A549 treated with AZD9567 at 1 μM for 4 hours (cell line): ENCODE measurements around the gene COX14. TPM values are rescaled to one million over a fixed set of nuclear protein-coding genes. Genes with fewer than 3 reads are reported as not detected.

ENCODE experiments used
- total RNA-seq: library from RNA; stranded (reverse); fragments of 200-300 nt; extraction: Qiagen RNA extraction; gene quantifications from 5 replicates; pipeline ENCODE4 v1.2.3, GENCODE V29; 2022; ENCODE audit not compliant: insufficient read depth

Gene COX14
- 50.1 to 78.1 TPM (median 71.8 TPM) in 5 replicates for total RNA-seq

GRCh38 chr12:50111693-50112455 lies at the start of gene COX14:
TSS of gene COX14 (plus strand) at chr12:50112236. CDS start at chr12:50120044, 7,808 bp downstream.

GRCh38 chr12:50084775-50085614 lies 27.0 kb upstream of the COX14 start, which contains the start of gene SMARCD1:
TSS of gene SMARCD1 (plus strand) at chr12:50085342. CDS start at chr12:50085370, 28 bp downstream.

GRCh38 chr12:50103767-50104321 lies 8.2 kb upstream of the COX14 start, which contains the start of gene GPD1:
TSS of gene GPD1 (plus strand) at chr12:50104008. CDS start at chr12:50104051, 43 bp downstream.

DNA sequence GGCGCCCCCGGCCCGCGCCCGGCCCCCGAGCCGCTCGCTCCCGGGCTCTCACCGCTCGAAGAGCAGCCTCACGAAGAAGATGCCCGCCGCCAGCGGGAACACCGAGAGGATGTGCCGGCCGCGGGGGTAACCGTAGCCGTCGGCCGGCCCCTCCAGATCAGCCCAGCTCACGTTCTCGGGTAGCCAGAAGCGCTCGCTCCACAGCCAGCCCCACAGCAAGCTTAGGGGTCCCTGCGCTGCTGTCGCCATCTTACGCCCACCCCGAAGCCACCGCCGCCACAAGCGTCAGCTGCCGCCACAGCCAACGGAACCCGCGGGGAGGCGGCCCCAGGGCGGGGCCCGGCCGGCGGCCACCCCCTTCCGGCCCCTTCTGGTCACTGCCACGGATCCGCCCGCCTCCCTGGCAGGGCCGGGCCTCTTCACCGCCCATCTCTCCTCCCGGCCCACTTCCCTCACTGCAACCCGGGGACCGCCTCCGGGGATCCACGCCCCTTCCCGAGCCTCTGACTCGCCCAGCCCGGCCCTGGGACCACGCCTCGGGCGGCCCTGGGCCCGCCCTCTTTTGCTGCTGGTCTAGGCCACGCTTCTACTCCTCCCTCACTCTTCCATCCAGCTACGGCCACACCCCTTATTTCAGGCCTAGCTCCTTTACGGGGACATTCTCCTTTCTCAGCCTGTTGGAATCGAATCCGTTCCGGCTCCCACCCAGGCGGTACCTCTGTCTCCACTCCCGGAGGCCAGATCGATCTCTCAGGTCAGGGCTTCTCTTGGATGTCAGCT lies 55.2 kb downstream of the COX14 start, which contains the start of gene CERS5:
Gene CERS5, minus strand, starts transcription at position 321 of the 780 bp plus-strand sequence. Its CDS starts 72 bp downstream, at position 249.

Other genes with a start within 250 kb of the COX14 start
- gene FAIM2, start 208.3 kb upstream of the COX14 start, total RNA-seq, result 0.01 TPM in 1 of 5 replicates, not detected in the others
- not detected in 5 replicates for gene AQP2, start 161.5 kb upstream of the COX14 start, total RNA-seq
- not detected in 5 replicates for gene AQP5, start 150.4 kb upstream of the COX14 start, total RNA-seq
- not detected in 5 replicates for gene AQP6, start 139.3 kb upstream of the COX14 start, total RNA-seq
- gene RACGAP1, start 86.7 kb upstream of the COX14 start, total RNA-seq, result 71.3 to 85.1 TPM (median 77.8 TPM) in 5 replicates
- gene ASIC1, start 54.6 kb upstream of the COX14 start, total RNA-seq, result 3.5 to 5.9 TPM (median 5.7 TPM) in 5 replicates
- 65.4 to 79.9 TPM (median 72.0 TPM) in 5 replicates for gene SMARCD1, start 26.9 kb upstream of the COX14 start, total RNA-seq
- gene GPD1, start 8.2 kb upstream of the COX14 start, total RNA-seq, result 0.18 to 3.3 TPM (median 0.28 TPM) in 5 replicates
- gene CERS5, start 55.1 kb downstream of the COX14 start, total RNA-seq, result 25.7 to 30.0 TPM (median 27.0 TPM) in 5 replicates
- 4.4 to 12.7 TPM (median 5.0 TPM) in 5 replicates for gene LIMA1, start 171.3 kb downstream of the COX14 start, total RNA-seq